ENCODE data around the gene WNT4. TPM values are rescaled to one million over a fixed set of nuclear protein-coding genes. Genes with fewer than 3 reads are reported as not detected.

Gene WNT4
- total RNA-seq (2021; ENCODE audit: unreplicated experiment) (1.5 TPM), Bru-seq, nascent RNA (percentile 25 among the genes with signal in this experiment), BruChase-seq, experiment 1, labeled RNA remaining after a 6-hour chase (percentile 15 among the genes with signal in this experiment), BruChase-seq, experiment 2, labeled RNA remaining after a 2-hour chase (percentile 24 among the genes with signal in this experiment)
- polyA plus RNA-seq (2012): 1.7 and 2.3 TPM in 2 replicates
- long read RNA-seq, partial matches to known transcripts: 0 of 3 reads
- long read RNA-seq, other reads (novel, unspliced or antisense): 1 of 3 reads

DNA sequence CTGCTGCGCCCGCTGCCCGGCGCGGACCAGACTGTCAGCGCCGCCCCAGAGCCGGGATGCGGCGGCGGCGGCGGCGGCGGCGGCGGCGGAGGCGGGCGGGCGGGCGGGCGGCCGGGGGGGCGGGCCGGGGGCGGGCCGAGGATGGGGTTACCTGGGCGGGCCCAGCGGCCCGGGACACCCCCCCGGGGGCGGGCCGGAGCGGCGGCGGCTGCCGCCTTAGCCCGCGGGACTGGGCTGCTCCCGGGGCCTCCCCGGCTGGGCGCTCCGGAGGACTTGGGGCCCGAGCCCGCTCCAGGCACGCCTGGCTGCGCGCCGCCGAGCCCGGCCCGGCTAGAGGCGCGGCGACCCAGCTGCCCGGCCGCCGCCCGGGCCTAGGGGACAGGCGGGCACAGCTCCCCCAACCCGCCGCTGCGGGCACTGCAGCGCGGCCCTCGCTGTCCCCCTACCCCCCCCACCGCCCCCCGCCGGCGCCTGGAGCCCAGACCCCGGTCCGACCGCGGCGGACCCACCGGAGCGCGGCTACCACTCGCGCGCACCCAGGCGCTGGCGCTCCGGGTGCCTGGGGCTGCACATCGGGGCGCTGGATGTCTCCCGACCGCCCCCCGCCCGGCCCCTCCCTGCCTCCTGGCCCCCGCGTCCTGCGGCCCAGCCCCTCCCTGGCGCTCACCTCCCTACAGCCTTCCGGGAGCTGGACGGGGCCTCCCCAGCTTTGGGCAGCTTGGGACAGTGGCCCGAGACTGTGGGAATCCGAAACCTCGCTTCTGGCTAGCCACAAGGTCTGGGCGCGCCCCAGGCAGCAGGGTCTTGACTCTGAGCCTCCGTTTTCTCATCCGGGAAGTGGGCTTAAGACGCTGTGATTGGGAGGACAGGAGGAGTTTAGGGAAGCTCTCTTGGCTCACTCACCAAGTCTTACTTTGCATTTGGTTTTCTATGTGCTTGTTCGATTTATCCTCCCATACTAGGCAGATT, at the start of gene WNT4:
TSS of gene WNT4 (minus strand) at position 33 of the 969 bp plus-strand sequence. CDS start 175 bp downstream, outside the sequence.
- Histone ChIP-seq H2AFZ (ENCODE audit: low read depth, low read length, poor library complexity, severe bottlenecking) (peak within 1 kb of the TSS; percentile 84), H3K4me3 (replicated peaks in 1 of 2; ENCODE audit: low read depth in 1 of 2, low read length in 2 of 2) (peak within 1 kb of the TSS; percentile 35 to 53)

More for the DNA sequence above, at the start of gene WNT4:
- no peak within 1 kb of the TSS for H3K9ac ChIP-seq (ENCODE audit: low read length)
- H3K4me1 ChIP-seq (ENCODE audit: control insufficient read depth in 1 of 2, insufficient read depth in 2 of 2, low read length in 2 of 2): peaks cover 0 to 18% of the 10 kb centered on the region in 2 experiments; a peak in 2 of 4 replicates
- intact Hi-C loops (cut with micrococcal nuclease): no loop called here
- H3K27ac ChIP-seq (ENCODE audit: low read depth, low read length): no peak within 1 kb of the TSS; the same call in 1 of the 2 replicates
- ChIA-PET CTCF (interaction anchor here (0.6 to 1.5 kb wide), 4 partner anchors 9 to 925 kb away, joined by 3 to 4 read pairs (median 3); no protein-coding TSS in a partner anchor), POLR2A (interaction anchor here (0.5 kb wide), 1 partner anchor 215 kb away, joined by 3 read pairs; no protein-coding TSS in a partner anchor), RAD21 (ENCODE audit: low non-redundant PET in 1 of 2, low total read pairs in 2 of 2, uncharacterized antibody in 2 of 2, unreplicated experiment in 2 of 2) (no interaction called here)
- no peaks in the 10 kb centered on the region for H3K79me2 ChIP-seq (ENCODE audit: insufficient read depth, low read length)
- H3K9me3 ChIP-seq (ENCODE audit: control insufficient read depth in 1 of 2, insufficient read depth in 1 of 2, low read depth in 1 of 2, low read length in 2 of 2): no peaks in the 10 kb centered on the region
- H3K27me3 ChIP-seq (ENCODE audit: insufficient read depth, low read length): no peaks in the 10 kb centered on the region
- peak; percentile 89 for ATAC-seq
- no peak for TF ChIP-seq EGR1 (IDR thresholded peaks at IDR 0.05; ENCODE audit: low read depth)
- no peak for TF ChIP-seq TCF7L2 (IDR thresholded peaks at IDR 0.05; ENCODE audit: borderline replicate concordance, extremely low read depth, insufficient read depth, insufficient read length)
- TF ChIP-seq CEBPB (IDR thresholded peaks at IDR 0.05; ENCODE audit: low read depth): no peak
- TF ChIP-seq CTCF (IDR thresholded peaks at IDR 0.05 in 2 of 3, conservative IDR thresholded peaks at IDR 0.05 in 1 of 3; ENCODE audit: borderline replicate concordance in 1 of 3, insufficient read depth in 1 of 3, low read depth in 2 of 3, low read length in 2 of 3): 0 out of 6 replicates have a peak, but pooled peaks of 1 of the 3 experiments have one; percentile 12
- TF ChIP-seq CBX3 (IDR thresholded peaks at IDR 0.05; ENCODE audit: low read depth): no peak
- TF ChIP-seq, protein P1, sequence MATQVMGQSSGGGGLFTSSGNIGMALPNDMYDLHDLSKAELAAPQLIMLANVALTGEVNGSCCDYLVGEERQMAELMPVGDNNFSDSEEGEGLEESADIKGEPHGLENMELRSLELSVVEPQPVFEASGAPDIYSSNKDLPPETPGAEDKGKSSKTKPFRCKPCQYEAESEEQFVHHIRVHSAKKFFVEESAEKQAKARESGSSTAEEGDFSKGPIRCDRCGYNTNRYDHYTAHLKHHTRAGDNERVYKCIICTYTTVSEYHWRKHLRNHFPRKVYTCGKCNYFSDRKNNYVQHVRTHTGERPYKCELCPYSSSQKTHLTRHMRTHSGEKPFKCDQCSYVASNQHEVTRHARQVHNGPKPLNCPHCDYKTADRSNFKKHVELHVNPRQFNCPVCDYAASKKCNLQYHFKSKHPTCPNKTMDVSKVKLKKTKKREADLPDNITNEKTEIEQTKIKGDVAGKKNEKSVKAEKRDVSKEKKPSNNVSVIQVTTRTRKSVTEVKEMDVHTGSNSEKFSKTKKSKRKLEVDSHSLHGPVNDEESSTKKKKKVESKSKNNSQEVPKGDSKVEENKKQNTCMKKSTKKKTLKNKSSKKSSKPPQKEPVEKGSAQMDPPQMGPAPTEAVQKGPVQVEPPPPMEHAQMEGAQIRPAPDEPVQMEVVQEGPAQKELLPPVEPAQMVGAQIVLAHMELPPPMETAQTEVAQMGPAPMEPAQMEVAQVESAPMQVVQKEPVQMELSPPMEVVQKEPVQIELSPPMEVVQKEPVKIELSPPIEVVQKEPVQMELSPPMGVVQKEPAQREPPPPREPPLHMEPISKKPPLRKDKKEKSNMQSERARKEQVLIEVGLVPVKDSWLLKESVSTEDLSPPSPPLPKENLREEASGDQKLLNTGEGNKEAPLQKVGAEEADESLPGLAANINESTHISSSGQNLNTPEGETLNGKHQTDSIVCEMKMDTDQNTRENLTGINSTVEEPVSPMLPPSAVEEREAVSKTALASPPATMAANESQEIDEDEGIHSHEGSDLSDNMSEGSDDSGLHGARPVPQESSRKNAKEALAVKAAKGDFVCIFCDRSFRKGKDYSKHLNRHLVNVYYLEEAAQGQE (IDR thresholded peaks at IDR 0.05; ENCODE audit: low read depth): no peak
- TF ChIP-seq ZFX (IDR thresholded peaks at IDR 0.05): peak; percentile 39; the same call in 1 of the 2 replicates
- 0 out of 2 replicates have a peak, but pooled peaks have one; percentile 56 for TF ChIP-seq POLR2AphosphoS5 (IDR thresholded peaks at IDR 0.05; ENCODE audit: low read depth, low read length)
- no peak for TF ChIP-seq SP1 (IDR thresholded peaks at IDR 0.05; ENCODE audit: low read depth)
- no peak for TF ChIP-seq RAD21 (IDR thresholded peaks at IDR 0.05; ENCODE audit: low read depth)
- no peak for TF ChIP-seq FOSL1 (IDR thresholded peaks at IDR 0.05; ENCODE audit: low read depth)
- DNase-seq (ENCODE audit: low read depth, low spot score): no peak
- no peaks in the 10 kb centered on the region for H3K36me3 ChIP-seq (ENCODE audit: control insufficient read depth in 1 of 2, insufficient read depth in 2 of 2, low read length in 2 of 2)
- peak within 1 kb of the TSS; percentile 78 for H3K4me2 ChIP-seq (ENCODE audit: low read length)
- no TSS peak for BruUV-seq (replicated peaks)
- no peaks in the 10 kb centered on the region for H3K9me2 ChIP-seq (ENCODE audit: insufficient read depth)
- H4K20me1 ChIP-seq (ENCODE audit: insufficient read depth): no peaks in the 10 kb centered on the region

All from HCT116 (cell line).